HUDEP-2 (cell line): ENCODE measurements around the gene DPYD.

Source experiments
- DNase-seq, 76 experiments: peaks; one replicate each; lab custom pipeline; 2025; ENCODE audit not compliant: unreplicated experiment in 76 of 76; lab: John Stamatoyannopoulos, UW

Gene DPYD

DNA sequence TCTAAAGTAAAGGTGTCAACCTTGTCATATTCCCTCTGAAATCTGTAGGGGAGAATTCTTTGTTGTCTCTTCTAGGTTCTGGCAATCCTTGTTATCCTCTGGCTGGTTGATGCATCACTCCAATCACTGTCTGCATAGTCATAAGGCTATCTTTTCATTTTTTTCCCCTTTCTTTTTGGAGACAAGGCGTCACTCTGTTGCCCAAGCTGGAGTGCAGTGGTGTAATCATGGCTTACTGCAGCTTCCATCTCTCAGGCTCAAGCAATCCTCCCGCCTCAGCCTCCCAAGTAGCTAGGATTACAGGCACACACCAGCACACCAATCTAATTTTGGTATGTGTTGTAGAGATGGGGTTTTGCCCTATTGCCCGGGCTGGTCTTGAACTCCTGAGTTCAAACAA, 12.9 kb downstream of the DPYD start:
- DNase-seq = no peak

DNA sequence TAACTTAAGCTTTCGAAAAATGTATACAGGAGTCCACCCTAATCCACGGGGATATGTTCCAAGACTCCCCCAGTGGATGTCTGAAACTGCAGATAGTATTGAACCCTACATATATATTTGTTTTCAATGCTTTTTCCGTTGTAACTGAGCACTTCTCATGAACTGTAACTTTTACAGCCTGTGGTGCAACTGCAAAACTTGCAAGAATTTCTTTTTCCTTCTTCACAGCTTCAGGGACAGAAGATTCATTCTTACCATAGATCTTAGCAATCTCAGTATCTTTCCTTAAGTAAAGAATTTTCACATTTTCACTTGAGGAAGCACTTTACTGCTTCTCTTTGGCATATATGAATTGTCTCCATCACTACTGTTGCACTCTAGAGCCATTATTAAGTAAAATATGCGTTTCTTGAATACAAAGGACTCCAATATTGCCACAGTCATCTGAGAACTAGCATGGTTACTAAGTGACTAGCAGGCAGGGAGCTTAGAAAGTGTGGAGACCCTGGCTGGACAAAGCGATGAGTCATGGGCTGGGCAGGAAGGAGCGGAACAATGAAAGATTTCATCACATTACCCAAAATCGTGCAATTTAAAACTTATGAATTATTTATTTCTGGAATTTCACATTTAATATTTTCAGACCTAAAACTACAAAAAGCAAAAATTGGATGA, 14.1 kb downstream of the DPYD start:
- DNase-seq = no peak

DNA sequence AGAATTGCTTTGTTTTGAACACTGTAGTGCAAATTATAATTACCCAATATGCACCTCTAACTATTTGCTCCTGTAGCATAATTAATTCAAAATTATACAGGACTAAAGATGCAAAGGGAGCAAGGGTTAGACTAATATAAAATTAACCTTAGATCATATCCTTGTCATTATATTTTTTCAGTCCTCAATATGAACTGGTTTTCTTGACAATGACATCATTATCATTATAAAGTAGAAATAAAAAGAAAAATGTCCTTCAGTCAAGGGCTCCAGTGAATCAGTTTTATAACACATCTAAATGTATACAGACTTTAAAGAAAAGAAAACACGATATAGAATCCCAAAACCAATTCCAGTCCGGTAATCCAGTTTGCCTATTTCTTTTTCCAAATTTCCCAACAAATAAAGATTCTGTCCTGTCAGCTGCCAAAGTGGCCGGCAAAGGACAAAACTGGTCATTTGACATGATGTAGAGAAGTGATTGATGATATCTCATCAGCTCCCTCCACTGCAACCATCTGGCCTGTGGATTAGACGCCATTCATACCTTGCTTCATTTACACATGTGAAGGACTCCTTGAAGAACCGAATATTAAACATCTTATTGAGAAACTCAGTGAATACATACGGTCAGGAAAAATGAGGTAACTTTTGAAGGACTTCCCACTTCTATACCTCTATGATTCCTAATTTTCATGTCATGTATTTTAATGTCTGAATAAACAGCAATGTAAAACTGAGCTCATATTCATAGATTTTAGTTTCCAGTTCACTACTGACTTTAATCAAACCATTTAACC, 15.5 kb downstream of the DPYD start:
- DNase-seq = no peak

DNA sequence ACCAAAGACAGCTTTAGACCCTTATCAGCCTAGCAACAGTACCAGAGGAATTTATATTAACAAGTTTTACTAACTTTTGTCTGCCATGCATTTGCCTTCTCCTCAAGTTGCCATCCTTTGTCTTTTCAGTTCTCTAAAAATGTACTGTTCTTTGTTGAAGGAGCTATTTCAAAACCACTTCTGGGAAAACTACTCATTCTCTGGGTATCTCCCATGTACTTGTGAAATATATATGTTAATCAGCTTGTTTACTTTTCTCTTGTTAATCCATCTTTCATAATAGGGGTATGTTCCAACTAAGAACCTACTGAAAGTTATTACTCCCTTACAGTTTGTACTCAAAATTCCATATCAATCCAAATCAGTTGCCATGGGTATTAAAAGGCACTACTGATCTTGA, 16.3 kb downstream of the DPYD start:
- no peak for DNase-seq

DNA sequence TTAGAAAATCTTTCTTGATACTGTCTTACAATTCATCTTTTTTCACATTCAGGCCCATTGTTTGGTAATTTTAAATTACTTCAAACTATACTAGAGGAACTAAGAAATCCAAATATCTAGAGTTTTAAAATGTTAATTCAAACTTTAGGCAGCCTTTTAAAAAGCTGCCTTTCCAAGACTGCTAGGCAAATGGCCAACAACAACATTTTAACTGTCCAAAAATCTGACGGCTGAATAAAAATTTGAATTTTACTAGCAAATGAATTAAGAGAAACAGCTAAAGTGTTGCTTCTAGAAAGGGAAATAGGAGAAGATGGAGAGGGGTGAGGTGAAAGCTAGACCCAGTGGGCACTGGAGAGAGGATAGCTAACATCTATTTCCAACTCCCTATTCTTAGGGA, 17.2 kb downstream of the DPYD start:
- no peak for DNase-seq

DNA sequence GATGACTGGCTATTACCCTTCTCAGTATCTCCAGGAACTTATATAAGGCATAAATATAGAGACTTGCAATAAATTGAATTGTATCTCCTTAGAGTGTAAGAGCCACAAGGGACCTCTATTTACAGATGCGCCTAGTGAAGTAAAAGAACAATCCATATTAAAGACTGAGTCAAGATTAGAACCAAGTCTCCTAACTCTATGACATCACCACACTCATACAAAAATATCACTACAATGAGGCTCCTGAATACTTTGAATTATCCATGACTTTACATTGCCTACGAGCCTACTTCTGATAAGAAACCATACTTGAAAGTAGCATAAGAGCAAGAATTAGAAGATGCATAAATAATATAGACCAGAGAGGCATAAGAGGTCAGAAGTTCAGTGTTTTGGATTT, 18.8 kb downstream of the DPYD start:
- no peak for DNase-seq

DNA sequence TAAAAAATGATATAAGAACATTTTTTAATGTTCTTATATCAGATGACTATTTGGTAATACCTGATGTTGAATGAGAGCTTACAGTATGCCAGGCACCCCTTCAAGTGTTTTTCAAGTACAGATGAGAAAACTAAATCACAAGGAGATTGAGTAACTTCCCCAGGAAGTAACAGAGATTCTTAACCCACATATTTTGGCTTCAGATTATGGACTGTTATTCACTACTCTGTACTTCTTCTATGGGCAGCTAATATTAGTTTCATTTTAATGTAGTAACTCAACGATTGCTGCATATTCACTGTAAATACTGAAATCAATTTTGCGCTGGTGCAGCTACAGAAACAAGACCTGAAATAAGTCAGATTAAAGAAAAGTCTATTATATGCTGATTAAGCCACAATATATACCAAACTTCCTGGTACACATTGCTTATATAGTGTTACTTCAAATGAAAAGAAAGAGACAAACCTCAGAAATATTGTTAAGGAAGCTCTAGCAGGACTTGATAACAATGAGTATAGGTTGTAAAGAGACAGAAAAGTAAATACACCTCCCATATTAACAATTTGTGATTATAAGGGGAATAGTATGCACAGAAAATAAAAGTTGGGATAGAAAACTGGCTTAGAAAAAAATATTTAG, 19.7 kb downstream of the DPYD start:
- no peak for DNase-seq

DNA sequence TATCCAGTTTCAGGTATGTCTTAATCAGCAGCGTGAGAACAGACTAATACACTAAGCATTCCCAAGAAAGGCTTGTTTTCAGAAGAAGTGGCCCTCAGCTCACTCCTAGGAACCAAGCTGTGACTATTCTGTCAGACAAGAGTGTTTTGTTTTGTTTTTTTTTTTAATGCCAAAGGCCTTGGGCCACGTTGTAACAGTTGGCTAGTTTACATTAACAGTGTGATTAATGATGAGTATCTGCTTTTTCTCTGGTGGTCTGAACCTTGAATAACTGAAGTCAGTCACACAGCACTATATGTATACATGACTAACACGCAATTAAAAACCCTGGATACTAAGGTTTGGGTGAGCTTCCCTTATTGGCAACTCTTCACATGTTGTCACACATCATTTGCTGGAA, 21.9 kb downstream of the DPYD start:
- DNase-seq = no peak

DNA sequence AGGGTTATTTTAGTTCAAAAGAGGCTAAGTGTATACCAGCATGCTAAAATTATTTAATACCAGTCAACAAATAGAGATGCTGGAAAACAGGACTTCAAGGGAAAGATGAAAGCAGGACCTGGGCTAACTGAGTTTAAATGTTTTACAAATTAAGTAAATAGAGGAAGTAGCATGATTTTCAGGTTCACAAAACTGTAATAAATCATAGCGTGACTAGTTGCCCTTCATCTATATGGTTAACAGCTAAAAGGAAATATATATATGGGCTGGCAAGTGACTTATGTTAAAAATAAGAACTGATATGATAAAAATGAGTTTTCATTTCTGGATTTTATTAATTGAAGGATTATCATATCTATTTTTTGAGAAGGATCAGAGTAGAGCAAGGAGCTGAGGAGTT, 25.6 kb downstream of the DPYD start:
- DNase-seq = no peak

DNA sequence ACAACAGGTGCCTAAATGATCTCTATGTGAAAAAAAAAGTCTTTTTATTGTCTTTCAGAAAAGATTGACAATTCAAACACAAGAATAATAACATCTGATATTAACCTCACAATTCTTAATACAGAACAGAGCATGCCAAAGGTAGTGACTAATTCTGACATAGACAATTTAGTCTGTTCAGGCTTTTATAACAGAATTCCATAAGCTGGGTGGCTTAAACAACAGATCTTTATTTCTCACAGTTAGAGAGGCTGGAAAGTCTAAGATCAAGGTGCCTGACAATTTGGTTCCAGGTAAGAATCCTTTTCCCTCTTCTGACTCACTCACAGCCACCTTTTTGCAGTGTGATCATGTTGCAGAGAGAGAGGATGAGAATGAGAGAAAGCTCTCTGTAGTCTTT, 27.0 kb downstream of the DPYD start:
- DNase-seq = no peak

DNA sequence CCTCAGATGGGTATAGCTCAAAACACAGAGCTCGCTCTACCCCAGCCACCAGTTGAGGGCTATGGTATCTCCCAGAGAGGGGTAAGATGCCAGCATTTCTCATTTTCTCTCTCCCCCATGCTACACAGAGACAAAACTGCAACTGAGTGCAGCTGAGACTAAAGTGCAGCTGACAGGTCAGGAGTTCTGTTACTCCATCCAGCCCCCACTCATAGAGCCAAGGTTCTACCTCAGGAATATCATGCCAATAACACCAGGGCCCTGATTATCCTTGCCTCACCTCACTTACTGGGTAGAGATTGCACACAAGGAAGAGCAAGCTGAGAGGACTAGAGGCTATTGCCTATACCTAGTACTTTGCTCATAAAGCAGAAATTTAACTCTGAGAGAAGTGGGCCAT, 34.6 kb downstream of the DPYD start:
- DNase-seq = no peak

DNA sequence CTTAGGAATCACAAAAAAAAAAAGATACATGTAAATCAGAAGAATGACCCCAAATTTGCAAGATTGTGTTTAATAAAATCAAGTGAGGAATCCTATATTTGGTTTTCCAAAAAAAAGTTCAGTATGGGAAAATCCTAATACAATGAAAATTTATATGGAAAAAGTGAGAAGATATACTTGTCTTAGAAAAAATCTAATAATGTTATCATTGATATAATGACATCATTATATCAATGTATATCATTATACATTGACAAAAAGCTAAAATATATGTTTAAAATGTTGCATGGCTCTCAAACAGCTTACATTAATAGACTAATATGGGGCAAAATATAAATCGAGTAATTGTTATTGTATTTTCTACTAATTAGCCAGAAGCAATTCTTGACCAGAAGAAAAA, 37.0 kb downstream of the DPYD start:
- no peak for DNase-seq

DNA sequence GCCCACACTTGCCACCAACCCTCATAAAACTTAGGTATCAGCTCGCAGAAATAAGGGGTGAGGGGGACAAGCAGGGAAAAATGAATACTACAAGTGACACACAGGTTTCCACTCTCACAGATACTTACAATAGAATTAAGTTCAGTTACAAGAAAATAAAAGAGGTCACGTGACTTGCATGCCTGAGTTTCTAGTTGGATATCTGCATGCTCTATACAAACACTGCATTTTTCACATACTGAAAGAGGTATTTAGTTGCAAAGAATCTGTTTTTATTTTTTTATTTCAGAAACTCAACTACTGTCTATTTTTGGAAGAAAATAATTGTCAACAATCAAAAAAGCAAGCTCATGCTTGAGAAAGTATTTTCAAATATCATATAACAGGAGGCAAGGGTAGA, 43.5 kb downstream of the DPYD start:
- no peak for DNase-seq

DNA sequence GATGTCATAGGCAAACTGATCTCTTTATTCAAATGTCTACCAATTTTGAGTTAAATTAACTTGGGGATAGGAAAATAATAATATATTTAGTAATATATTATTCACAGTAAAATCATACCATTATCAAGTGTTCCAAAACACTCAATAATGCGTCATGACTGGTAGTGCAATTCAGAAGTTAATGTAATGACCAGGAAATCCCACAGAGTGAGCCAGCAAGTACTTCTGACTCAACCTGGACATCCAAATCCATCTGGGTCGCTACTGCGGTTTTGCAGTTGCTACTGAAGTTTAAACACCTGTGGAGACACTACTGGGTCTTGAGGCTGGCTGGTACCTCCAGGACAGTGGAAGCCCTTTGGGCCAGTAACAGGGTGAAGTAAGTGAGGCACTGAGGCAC, 44.8 kb downstream of the DPYD start:
- no peak for DNase-seq

DNA sequence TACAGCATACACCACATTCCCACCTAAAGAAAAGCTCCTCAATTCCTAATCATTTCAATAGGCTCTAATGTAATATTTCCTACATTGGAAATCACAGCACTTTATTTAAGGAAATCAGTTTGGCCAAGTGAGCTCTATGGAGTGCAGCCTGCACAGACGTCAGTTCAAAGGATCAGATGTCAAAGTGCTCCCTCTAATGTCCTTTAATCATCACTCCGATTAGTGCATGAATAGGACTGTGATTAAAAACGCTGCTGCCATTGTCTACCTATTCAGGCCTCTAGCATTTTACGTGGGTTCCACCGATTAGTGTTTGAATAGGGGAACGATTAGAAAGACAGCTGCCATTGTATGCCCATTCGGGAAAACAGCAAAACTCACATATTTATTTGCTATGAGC, 50.2 kb downstream of the DPYD start:
- DNase-seq = no peak

DNA sequence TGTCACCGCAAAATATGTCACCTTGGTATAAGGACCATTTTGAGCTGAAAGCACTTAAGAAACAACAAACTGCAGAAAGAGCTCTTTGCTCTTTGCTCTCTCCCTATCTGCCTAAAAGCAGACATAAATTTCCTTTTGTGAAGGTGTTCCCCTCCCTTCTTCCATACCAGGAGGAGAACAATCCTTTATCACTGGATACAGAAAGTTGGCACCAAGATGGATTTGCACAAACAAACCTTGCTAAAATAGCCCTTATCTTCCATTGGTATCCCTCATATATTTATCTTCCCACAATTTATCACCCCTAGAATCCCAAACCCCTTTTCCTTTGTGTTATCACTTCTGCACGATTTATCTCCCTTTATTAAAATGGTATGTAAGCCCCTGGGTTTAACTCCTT, 51.4 kb downstream of the DPYD start:
- no peak for DNase-seq

DNA sequence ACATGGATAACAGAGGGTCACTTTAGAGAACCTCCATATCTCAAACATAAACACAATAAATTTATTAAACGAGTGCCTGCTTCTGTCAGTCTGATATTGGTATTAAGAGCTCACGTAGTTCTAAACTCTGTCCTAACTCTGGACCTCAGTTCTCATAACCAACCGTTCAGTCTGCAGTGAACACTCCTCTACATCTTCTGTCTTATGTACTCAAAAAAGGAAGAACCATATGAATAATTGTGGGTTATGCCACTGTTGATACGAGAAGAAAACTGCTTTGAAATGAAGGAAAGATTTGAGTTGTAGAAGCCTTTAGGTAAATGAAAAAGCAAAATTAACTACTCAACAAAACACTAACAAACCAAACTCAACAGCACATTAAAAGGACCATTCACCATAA, 53.7 kb downstream of the DPYD start:
- DNase-seq = no peak

DNA sequence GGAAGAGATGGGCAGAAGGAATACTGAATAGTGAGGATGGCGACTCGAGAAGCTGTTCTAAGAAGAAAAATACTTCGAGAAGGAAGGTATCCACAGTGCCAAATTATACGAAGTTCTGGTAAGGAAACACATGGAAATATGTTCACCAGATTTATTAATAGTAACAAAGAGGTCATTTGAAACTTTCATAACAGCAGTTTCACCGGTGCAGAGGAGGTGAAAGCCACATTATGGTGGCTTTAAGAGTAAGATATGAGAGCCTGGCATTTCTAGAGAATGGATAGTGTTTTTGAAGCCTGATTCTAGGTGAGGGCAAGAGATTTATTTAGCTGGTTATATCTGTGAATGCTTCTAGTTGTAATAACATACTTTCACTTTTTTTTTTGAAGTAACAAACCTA, 56.2 kb downstream of the DPYD start:
- DNase-seq = no peak

DNA sequence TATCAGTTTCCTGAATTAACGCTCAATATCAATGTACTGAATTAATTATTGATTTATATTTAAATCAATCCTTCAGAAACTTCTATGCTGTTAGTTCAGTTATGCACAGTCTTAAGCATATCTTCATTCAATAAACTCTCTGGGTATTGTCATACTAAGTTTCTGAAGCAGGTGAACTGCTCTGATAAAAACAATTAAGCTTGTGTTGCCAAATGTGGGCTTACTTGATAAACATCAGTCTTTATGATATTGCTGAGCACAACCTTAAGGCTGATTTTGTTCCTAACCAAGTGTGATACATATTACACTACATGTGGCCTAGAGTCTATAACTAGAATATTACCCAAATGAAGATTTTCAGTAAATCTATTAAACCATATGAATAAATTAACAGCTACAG, 67.6 kb downstream of the DPYD start:
- DNase-seq = no peak

DNA sequence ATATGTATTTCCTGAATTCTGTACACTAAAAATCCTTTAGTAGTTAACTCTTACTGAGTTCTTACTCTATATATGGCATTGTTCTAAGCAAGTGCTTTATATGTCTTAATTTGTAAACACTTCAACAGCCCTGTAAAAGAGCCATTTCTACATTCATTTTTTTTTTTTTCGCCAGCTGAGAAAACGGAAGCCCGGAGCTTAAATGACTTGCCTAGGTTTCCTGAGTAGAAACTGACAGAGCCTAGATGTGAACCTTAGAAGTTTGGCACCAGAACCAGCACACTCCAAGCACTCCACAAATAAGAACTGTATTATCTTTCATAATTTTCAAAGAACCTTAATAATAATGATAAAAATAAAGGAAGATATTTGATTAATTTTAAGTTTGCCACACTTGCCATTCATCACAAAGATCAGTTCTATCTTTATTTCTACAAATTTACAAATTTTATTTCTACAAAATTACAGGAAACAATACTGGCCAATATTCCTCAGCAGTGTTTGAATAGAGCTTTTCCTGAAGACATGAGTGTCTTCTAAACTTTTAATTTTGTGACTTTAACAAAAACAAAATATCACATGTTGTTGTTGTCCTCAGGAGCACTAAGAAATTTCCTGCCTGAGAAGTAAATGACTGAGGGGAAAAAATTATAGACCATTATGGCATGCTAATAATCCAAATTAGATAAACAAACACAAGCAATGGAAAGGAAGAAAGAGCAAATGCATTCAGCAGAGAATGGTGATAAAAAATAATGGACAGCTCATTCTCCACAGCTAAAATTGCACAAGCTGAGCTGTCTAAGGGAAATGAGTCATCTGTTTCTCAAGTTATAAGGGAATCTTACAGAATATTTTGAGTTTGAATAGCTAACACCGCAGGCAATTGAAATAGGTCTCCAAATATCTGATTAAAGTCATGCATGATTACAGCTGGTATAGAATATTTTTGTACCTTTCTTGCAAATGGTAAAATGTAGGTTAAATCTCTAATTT, 71.2 kb downstream of the DPYD start:
- no peak for DNase-seq

DNA sequence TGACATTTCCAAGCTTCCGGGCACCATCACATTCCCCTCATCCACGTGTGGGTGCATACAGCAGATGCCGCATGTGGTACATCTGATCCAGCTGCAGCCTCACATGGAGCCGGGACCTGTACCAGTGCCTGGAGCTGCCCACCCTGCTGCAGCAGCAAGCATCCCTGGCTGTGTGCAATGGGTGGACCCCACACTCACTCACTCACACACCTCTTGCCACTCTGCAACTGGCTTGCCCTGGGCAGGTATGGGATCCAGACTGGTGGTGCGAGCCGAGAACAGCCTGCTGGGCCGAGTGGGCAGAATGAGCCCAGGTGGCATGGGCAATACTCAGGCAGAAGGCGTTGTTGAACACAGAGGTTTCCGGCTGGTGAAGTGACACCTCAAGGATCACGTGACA, 75.0 kb downstream of the DPYD start:
- no peak for DNase-seq
